NCI-H526 (cell line): Measurements from ENCODE around the gene BUD23.
A peak's percentile ranks its signal among the peaks of the same experiment; 100 is the strongest.
"Not testable (repeated sequence)": the region's sequence is repeated elsewhere in the genome, so short reads cannot be mapped to it uniquely, and the experiment has no call there.

Experiments used
- DNase-seq, 2 experiments: peaks; one replicate each; lab custom pipeline; 2025; lab: John Stamatoyannopoulos, UW

BUD23 gene

GRCh38 chr7:73719806-73720169 is 36.4 kb downstream of the BUD23 start:
- peak in 1 of 2 experiments; percentile 34 for DNase-seq

GRCh38 chr7:73720443-73720842 is 37.0 kb downstream of the BUD23 start:
- not testable (repeated sequence) for DNase-seq

GRCh38 chr7:73721377-73721817 is 38.0 kb downstream of the BUD23 start:
- no peak for DNase-seq

- DNase-seq, result not testable (repeated sequence)
These were observed 38.8 kb downstream of the BUD23 start for GRCh38 chr7:73722182-73722581.

- DNase-seq, result no peak
These were observed 39.4 kb downstream of the BUD23 start for GRCh38 chr7:73722785-73723184.

- DNase-seq, result no peak
These were observed 40.4 kb downstream of the BUD23 start for GRCh38 chr7:73723813-73724212.

GRCh38 chr7:73726083-73726466 is 42.7 kb downstream of the BUD23 start:
- no peak for DNase-seq

- DNase-seq, result no peak
These were observed 44.6 kb downstream of the BUD23 start for GRCh38 chr7:73727952-73728351.

GRCh38 chr7:73728551-73728950 is 45.2 kb downstream of the BUD23 start:
- DNase-seq, result no peak

GRCh38 chr7:73730485-73730884 is 47.1 kb downstream of the BUD23 start:
- DNase-seq, result no peak

- DNase-seq, result no peak
These were observed 49.0 kb downstream of the BUD23 start for GRCh38 chr7:73732397-73732796.

GRCh38 chr7:73734619-73735527 is 51.5 kb downstream of the BUD23 start:
- DNase-seq, result peak; percentile 57 to 87

- no peak for DNase-seq
These were observed 52.1 kb downstream of the BUD23 start for GRCh38 chr7:73735528-73735905.

GRCh38 chr7:73736885-73737284 is 53.5 kb downstream of the BUD23 start:
- no peak for DNase-seq

GRCh38 chr7:73737491-73738219 is 54.3 kb downstream of the BUD23 start:
- DNase-seq, result no peak

GRCh38 chr7:73738220-73738611 is 54.8 kb downstream of the BUD23 start:
- DNase-seq, result peak in 1 of 2 experiments; percentile 53

- peak; percentile 89 to 98 for DNase-seq
These were observed 55.4 kb downstream of the BUD23 start, which contains the start of gene ABHD11 for GRCh38 chr7:73738612-73739386. Gene ABHD11 (minus strand): TSS chr7:73738802. CDS start chr7:73738770, 32 bp downstream.

GRCh38 chr7:73739387-73739767 is 56.0 kb downstream of the BUD23 start:
- no peak for DNase-seq

- no peak for DNase-seq
These were observed 56.8 kb downstream of the BUD23 start for GRCh38 chr7:73740212-73740611.

- no peak for DNase-seq
These were observed 57.4 kb downstream of the BUD23 start for GRCh38 chr7:73740771-73741170.

- peak; percentile 57 to 60 for DNase-seq
These were observed 58.2 kb downstream of the BUD23 start for GRCh38 chr7:73741600-73741999.

- DNase-seq, result peak; percentile 49 to 70
These were observed 58.9 kb downstream of the BUD23 start for GRCh38 chr7:73742338-73742752.
